ENCODE measurements around the gene C6orf52. TPM values are rescaled to one million over a fixed set of nuclear protein-coding genes. Genes with fewer than 3 reads are reported as not detected.

Gene C6orf52
- total and polyA plus RNA-seq, 2 of the 13 experiments (the other 11 are each of a cell fraction or from before 2014, with no cell fraction given), result 0.50 to 0.53 TPM

- TF ChIP-seq, protein P1, sequence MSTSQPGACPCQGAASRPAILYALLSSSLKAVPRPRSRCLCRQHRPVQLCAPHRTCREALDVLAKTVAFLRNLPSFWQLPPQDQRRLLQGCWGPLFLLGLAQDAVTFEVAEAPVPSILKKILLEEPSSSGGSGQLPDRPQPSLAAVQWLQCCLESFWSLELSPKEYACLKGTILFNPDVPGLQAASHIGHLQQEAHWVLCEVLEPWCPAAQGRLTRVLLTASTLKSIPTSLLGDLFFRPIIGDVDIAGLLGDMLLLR (CRISPR knock-in tag; IDR thresholded peaks at IDR 0.05), result no peak
- TF ChIP-seq, protein P2, sequence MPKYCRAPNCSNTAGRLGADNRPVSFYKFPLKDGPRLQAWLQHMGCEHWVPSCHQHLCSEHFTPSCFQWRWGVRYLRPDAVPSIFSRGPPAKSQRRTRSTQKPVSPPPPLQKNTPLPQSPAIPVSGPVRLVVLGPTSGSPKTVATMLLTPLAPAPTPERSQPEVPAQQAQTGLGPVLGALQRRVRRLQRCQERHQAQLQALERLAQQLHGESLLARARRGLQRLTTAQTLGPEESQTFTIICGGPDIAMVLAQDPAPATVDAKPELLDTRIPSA (CRISPR knock-in tag; IDR thresholded peaks at IDR 0.05; ENCODE audit: borderline replicate concordance), result no peak
- TF ChIP-seq, protein P3, sequence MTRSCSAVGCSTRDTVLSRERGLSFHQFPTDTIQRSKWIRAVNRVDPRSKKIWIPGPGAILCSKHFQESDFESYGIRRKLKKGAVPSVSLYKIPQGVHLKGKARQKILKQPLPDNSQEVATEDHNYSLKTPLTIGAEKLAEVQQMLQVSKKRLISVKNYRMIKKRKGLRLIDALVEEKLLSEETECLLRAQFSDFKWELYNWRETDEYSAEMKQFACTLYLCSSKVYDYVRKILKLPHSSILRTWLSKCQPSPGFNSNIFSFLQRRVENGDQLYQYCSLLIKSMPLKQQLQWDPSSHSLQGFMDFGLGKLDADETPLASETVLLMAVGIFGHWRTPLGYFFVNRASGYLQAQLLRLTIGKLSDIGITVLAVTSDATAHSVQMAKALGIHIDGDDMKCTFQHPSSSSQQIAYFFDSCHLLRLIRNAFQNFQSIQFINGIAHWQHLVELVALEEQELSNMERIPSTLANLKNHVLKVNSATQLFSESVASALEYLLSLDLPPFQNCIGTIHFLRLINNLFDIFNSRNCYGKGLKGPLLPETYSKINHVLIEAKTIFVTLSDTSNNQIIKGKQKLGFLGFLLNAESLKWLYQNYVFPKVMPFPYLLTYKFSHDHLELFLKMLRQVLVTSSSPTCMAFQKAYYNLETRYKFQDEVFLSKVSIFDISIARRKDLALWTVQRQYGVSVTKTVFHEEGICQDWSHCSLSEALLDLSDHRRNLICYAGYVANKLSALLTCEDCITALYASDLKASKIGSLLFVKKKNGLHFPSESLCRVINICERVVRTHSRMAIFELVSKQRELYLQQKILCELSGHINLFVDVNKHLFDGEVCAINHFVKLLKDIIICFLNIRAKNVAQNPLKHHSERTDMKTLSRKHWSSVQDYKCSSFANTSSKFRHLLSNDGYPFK (CRISPR knock-in tag; IDR thresholded peaks at IDR 0.05; ENCODE audit: borderline replicate concordance), result no peak
- TF ChIP-seq, protein P4, sequence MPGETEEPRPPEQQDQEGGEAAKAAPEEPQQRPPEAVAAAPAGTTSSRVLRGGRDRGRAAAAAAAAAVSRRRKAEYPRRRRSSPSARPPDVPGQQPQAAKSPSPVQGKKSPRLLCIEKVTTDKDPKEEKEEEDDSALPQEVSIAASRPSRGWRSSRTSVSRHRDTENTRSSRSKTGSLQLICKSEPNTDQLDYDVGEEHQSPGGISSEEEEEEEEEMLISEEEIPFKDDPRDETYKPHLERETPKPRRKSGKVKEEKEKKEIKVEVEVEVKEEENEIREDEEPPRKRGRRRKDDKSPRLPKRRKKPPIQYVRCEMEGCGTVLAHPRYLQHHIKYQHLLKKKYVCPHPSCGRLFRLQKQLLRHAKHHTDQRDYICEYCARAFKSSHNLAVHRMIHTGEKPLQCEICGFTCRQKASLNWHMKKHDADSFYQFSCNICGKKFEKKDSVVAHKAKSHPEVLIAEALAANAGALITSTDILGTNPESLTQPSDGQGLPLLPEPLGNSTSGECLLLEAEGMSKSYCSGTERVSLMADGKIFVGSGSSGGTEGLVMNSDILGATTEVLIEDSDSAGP (CRISPR knock-in tag; IDR thresholded peaks at IDR 0.05; ENCODE audit: borderline replicate concordance), result no peak
- TF ChIP-seq FOXC1 (CRISPR knock-in tag; IDR thresholded peaks at IDR 0.05; ENCODE audit: borderline replicate concordance) (no peak), ZFP37 (CRISPR knock-in tag; IDR thresholded peaks at IDR 0.05; ENCODE audit: borderline replicate concordance) (no peak), ZNF792 (CRISPR knock-in tag; IDR thresholded peaks at IDR 0.05) (no peak), ZNF773 (CRISPR knock-in tag; IDR thresholded peaks at IDR 0.05; ENCODE audit: borderline replicate concordance) (no peak)
Measured at GRCh38 chr6:10678456-10678855, 16.0 kb downstream of the C6orf52 start (continued).
